HCT116 (cell line): ENCODE results near the gene BBS9. TPM values are rescaled to one million over a fixed set of nuclear protein-coding genes. Genes with fewer than 3 reads are reported as not detected.

Experiments used
- ATAC-seq: fragments of 200-7000 bp; cut with Tn5 transposase; 2 replicates; pipeline ENCODE4 v1.9.1; 2020; ENCODE audit warnings: mild to moderate bottlenecking, moderate library complexity
- BruUV-seq: library from RNA; stranded (reverse); fragments of 400-500 nt; replicated peaks from 2 replicates; lab custom pipeline; 2021; lab: Mats Ljungman, UMichigan
- CTCF ChIA-PET: fragments of 300-600 bp; sonication (Branson Sonifier 250); formaldehyde crosslinking; loops from one replicate; lab custom pipeline; 2021; ENCODE audit warnings: antibody characterized with exemption; lab: Charles Lee
- POLR2A ChIA-PET: fragments of 300-600, 350-600 bp; sonication (Branson Sonifier 250); formaldehyde crosslinking; loops from one replicate; lab custom pipeline; 2021; ENCODE audit warnings: antibody characterized with exemption; lab: Charles Lee
- RAD21 ChIA-PET, 2 experiments: fragments of 300-600 bp; sonication (Branson Sonifier 250); formaldehyde crosslinking; loops; one replicate each; lab custom pipeline; 2023; ENCODE audit warnings: low total read pairs in 2 of 2; ENCODE audit not compliant: uncharacterized antibody in 2 of 2, unreplicated experiment in 2 of 2, low non-redundant PET in 1 of 2; lab: Charles Lee
- DNase-seq: peaks from one replicate; pipeline ENCODE4 v3.0.0-alpha.2; 2010; ENCODE audit warnings: low read depth, low spot score
- H2AFZ ChIP-seq: fragments of 200-600 bp; shearing (Covaris generic), sonication (generic); 2 replicates; pipeline ENCODE4 v1.6.1; 2017; ENCODE audit warnings: low read depth, mixed run types, mixed read lengths, antibody characterized with exemption, low read length; ENCODE audit not compliant: poor library complexity, severe bottlenecking
- H3K27ac ChIP-seq: 2 replicates; pipeline ENCODE4 v1.5.1; 2012; ENCODE audit warnings: low read depth, low read length
- H3K27me3 ChIP-seq: fragments of 200-600 bp; sonication (generic); 2 replicates; pipeline ENCODE4 v1.6.1; 2016; ENCODE audit warnings: mixed run types, low read length, mixed read lengths; ENCODE audit not compliant: insufficient read depth
- H3K36me3 ChIP-seq, 2 experiments: fragments of 200-500 bp in 1 of 2; fragments of 200-600 bp in 1 of 2; sonication (Bioruptor generic) in 1 of 2; sonication (generic) in 1 of 2; 2 replicates each; pipeline versions ENCODE4 v1.5.1 to v1.6.1; 2014 to 2016; ENCODE audit warnings: low read length in 2 of 2, inconsistent platforms in 1 of 2, mixed read lengths in 1 of 2, mixed run types in 1 of 2; ENCODE audit not compliant: insufficient read depth in 2 of 2, control insufficient read depth in 1 of 2
- H3K4me1 ChIP-seq, 2 experiments: fragments of 200-600 bp in 1 of 2; sonication (generic) in 1 of 2; 2 replicates each; pipeline versions ENCODE4 v1.5.1 to v1.6.1; 2012 to 2017; ENCODE audit warnings: low read length in 2 of 2, inconsistent platforms in 1 of 2, mild to moderate bottlenecking in 1 of 2, mixed read lengths in 1 of 2, mixed run types in 1 of 2, moderate library complexity in 1 of 2; ENCODE audit not compliant: insufficient read depth in 2 of 2, control insufficient read depth in 1 of 2
- H3K4me2 ChIP-seq: fragments of 200-600 bp; sonication (generic); 2 replicates; pipeline ENCODE4 v1.6.1; 2017; ENCODE audit warnings: mixed run types, low read length, mixed read lengths
- H3K4me3 ChIP-seq, 2 experiments: fragments of 200-600 bp in 1 of 2; sonication (generic) in 1 of 2; replicated peaks in 1 of 2; 2 replicates each; pipeline ENCODE4 v1.5.1; 2011 to 2016; ENCODE audit warnings: low read length in 2 of 2, control low read depth in 1 of 2, low read depth in 1 of 2, mild to moderate bottlenecking in 1 of 2, mixed read lengths in 1 of 2, mixed run types in 1 of 2
- H3K79me2 ChIP-seq: fragments of 200-600 bp; sonication (generic); 2 replicates; pipeline ENCODE4 v1.6.1; 2017; ENCODE audit warnings: mild to moderate bottlenecking, mixed run types, low read length, moderate library complexity, mixed read lengths; ENCODE audit not compliant: insufficient read depth
- H3K9ac ChIP-seq: fragments of 200-600 bp; sonication (generic); 2 replicates; pipeline ENCODE4 v1.6.1; 2016; ENCODE audit warnings: low read length, mixed read lengths
- H3K9me2 ChIP-seq: fragments of 200-600 bp; sonication (generic), shearing (Covaris generic); 2 replicates; pipeline ENCODE4 v1.6.1; 2017; ENCODE audit warnings: mixed run types, mild to moderate bottlenecking, moderate library complexity; ENCODE audit not compliant: insufficient read depth
- H3K9me3 ChIP-seq, 2 experiments: fragments of 200-500 bp in 1 of 2; fragments of 200-600 bp in 1 of 2; sonication (Bioruptor generic) in 1 of 2; sonication (generic) in 1 of 2; 2 replicates each; pipeline ENCODE4 v1.6.1; 2014 to 2017; ENCODE audit warnings: low read length in 2 of 2, mixed read lengths in 2 of 2, inconsistent platforms in 1 of 2, low read depth in 1 of 2, mild to moderate bottlenecking in 1 of 2, mixed run types in 1 of 2, moderate library complexity in 1 of 2; ENCODE audit not compliant: control insufficient read depth in 1 of 2, insufficient read depth in 1 of 2
- H4K20me1 ChIP-seq: fragments of 200-600 bp; sonication (generic), shearing (Covaris generic); 2 replicates; pipeline ENCODE4 v1.6.1; 2017; ENCODE audit warnings: mixed run types, mild to moderate bottlenecking, moderate library complexity; ENCODE audit not compliant: insufficient read depth
- intact Hi-C: fragments of 100-400 bp; cut with micrococcal nuclease; formaldehyde crosslinking; loops from 2 replicates; pipeline ENCODE4 v1.10.0; 2022
- total RNA-seq: library from RNA; stranded (reverse); gene quantifications from one replicate; pipeline ENCODE4 v1.2.1, GENCODE V29; 2021; ENCODE audit not compliant: unreplicated experiment
- TF ChIP-seq, protein P1 (sequence below): IDR thresholded peaks from 2 replicates; pipeline ENCODE4 v1.6.1; 2012; ENCODE audit warnings: low read depth
- TF ChIP-seq, protein P2 (sequence below), 3 experiments: fragments of 200-600 bp in 1 of 3; sonication (generic) in 1 of 3; IDR thresholded peaks in 2 of 3; conservative IDR thresholded peaks in 1 of 3; 2 replicates each; pipeline ENCODE4 v1.5.1; 2012 to 2017; ENCODE audit warnings: low read depth in 2 of 3, low read length in 2 of 3, antibody characterized with exemption in 1 of 3, borderline replicate concordance in 1 of 3, control low read depth in 1 of 3, mild to moderate bottlenecking in 1 of 3, mixed read lengths in 1 of 3, mixed run types in 1 of 3, moderate library complexity in 1 of 3; ENCODE audit not compliant: insufficient read depth in 1 of 3

BBS9 gene
- total RNA-seq, 1 experiment from 2014 or later = 7.1 TPM

GRCh38 chr7:33091641-33092191, 37.6 kb upstream of the BBS9 start:
- Histone ChIP-seq H3K9me3 (no peaks in the 10 kb centered on the region), H3K9me2 (no peaks in the 10 kb centered on the region), H3K27ac (no peak overlapping the region), H3K4me2 (no peak overlapping the region), H3K27me3 (no peaks in the 10 kb centered on the region), H4K20me1 (no peaks in the 10 kb centered on the region), H3K36me3 (peaks cover 17 to 18% of the 10 kb centered on the region in 2 experiments; a peak in 3 of 4 replicates), H2AFZ (no peak overlapping the region), H3K4me3 (no peak overlapping the region), H3K9ac (no peak overlapping the region), H3K79me2 (no peaks in the 10 kb centered on the region), H3K4me1 (no peaks in the 10 kb centered on the region)
- intact Hi-C loops = no loop called here
- ATAC-seq (peak; percentile 55), DNase-seq (no peak)
- ChIA-PET CTCF (interaction anchor here (1.2 kb wide), 1 partner anchor 325 kb away, joined by 3 read pairs; no protein-coding TSS in a partner anchor), POLR2A (no interaction called here), RAD21 (no interaction called here)
- BruUV-seq = no TSS peak
- TF ChIP-seq, protein P1, sequence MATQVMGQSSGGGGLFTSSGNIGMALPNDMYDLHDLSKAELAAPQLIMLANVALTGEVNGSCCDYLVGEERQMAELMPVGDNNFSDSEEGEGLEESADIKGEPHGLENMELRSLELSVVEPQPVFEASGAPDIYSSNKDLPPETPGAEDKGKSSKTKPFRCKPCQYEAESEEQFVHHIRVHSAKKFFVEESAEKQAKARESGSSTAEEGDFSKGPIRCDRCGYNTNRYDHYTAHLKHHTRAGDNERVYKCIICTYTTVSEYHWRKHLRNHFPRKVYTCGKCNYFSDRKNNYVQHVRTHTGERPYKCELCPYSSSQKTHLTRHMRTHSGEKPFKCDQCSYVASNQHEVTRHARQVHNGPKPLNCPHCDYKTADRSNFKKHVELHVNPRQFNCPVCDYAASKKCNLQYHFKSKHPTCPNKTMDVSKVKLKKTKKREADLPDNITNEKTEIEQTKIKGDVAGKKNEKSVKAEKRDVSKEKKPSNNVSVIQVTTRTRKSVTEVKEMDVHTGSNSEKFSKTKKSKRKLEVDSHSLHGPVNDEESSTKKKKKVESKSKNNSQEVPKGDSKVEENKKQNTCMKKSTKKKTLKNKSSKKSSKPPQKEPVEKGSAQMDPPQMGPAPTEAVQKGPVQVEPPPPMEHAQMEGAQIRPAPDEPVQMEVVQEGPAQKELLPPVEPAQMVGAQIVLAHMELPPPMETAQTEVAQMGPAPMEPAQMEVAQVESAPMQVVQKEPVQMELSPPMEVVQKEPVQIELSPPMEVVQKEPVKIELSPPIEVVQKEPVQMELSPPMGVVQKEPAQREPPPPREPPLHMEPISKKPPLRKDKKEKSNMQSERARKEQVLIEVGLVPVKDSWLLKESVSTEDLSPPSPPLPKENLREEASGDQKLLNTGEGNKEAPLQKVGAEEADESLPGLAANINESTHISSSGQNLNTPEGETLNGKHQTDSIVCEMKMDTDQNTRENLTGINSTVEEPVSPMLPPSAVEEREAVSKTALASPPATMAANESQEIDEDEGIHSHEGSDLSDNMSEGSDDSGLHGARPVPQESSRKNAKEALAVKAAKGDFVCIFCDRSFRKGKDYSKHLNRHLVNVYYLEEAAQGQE = no peak
- TF ChIP-seq, protein P2, sequence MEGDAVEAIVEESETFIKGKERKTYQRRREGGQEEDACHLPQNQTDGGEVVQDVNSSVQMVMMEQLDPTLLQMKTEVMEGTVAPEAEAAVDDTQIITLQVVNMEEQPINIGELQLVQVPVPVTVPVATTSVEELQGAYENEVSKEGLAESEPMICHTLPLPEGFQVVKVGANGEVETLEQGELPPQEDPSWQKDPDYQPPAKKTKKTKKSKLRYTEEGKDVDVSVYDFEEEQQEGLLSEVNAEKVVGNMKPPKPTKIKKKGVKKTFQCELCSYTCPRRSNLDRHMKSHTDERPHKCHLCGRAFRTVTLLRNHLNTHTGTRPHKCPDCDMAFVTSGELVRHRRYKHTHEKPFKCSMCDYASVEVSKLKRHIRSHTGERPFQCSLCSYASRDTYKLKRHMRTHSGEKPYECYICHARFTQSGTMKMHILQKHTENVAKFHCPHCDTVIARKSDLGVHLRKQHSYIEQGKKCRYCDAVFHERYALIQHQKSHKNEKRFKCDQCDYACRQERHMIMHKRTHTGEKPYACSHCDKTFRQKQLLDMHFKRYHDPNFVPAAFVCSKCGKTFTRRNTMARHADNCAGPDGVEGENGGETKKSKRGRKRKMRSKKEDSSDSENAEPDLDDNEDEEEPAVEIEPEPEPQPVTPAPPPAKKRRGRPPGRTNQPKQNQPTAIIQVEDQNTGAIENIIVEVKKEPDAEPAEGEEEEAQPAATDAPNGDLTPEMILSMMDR (IDR thresholded peaks at IDR 0.05 in 2 of 3, conservative IDR thresholded peaks at IDR 0.05 in 1 of 3; ENCODE audit: borderline replicate concordance in 1 of 3, insufficient read depth in 1 of 3, low read depth in 2 of 3, low read length in 2 of 3) = 0 out of 6 replicates have a peak, but pooled peaks of 1 of the 3 experiments have one; percentile 13
